A673 (cell line): ENCODE results near the gene GADD45GIP1. TPM values are rescaled to one million over a fixed set of nuclear protein-coding genes. Genes with fewer than 3 reads are reported as not detected.

Source experiments
- BruUV-seq: library from RNA; stranded (reverse); fragments of 400-500 nt; replicated peaks from 2 replicates; lab custom pipeline; 2021; lab: Mats Ljungman, UMichigan
- CTCF ChIA-PET: fragments of 300-600 bp; sonication (Branson Sonifier 250); formaldehyde crosslinking; loops from one replicate; lab custom pipeline; 2022; ENCODE audit warnings: antibody characterized with exemption; lab: Charles Lee
- POLR2A ChIA-PET: fragments of 300-600 bp; sonication (Branson Sonifier 250); formaldehyde crosslinking; loops from one replicate; lab custom pipeline; 2022; ENCODE audit warnings: antibody characterized with exemption; ENCODE audit not compliant: low non-redundant PET; lab: Charles Lee
- DNase-seq: peaks from one replicate; pipeline ENCODE4 v3.0.0-alpha.2; 2015; ENCODE audit warnings: low spot score
- H3K27ac ChIP-seq: fragments of 200-600 bp; sonication (generic); 2 replicates; pipeline ENCODE4 v1.5.1; 2016; ENCODE audit warnings: mixed run types, low read depth, mild to moderate bottlenecking, mixed read lengths, antibody characterized with exemption, low read length; ENCODE audit not compliant: poor library complexity, severe bottlenecking
- H3K27me3 ChIP-seq: fragments of 200-600 bp; sonication (generic); replicated peaks from 2 replicates; pipeline ENCODE4 v1.6.1; 2017; ENCODE audit warnings: mixed run types, low read depth, mild to moderate bottlenecking, mixed read lengths, antibody characterized with exemption, low read length; ENCODE audit not compliant: insufficient read depth, poor library complexity
- H3K36me3 ChIP-seq: fragments of 200-600 bp; sonication (generic); 2 replicates; pipeline ENCODE4 v1.6.1; 2016; ENCODE audit warnings: mixed run types, mild to moderate bottlenecking, mixed read lengths, antibody characterized with exemption, low read length; ENCODE audit not compliant: insufficient read depth, poor library complexity, severe bottlenecking
- H3K4me1 ChIP-seq: fragments of 200-600 bp; sonication (generic); 2 replicates; pipeline ENCODE4 v1.6.1; 2017; ENCODE audit warnings: mixed run types, mild to moderate bottlenecking, mixed read lengths, antibody characterized with exemption, low read length; ENCODE audit not compliant: insufficient read depth, poor library complexity, severe bottlenecking
- H3K4me3 ChIP-seq: fragments of 200-600 bp; sonication (generic); 2 replicates; pipeline ENCODE4 v1.5.1; 2016; ENCODE audit warnings: low read depth, mixed run types, mild to moderate bottlenecking, mixed read lengths, low read length; ENCODE audit not compliant: poor library complexity, severe bottlenecking
- H3K9me3 ChIP-seq: fragments of 200-600 bp; sonication (generic); 2 replicates; pipeline ENCODE4 v1.6.1; 2016; ENCODE audit warnings: mixed run types, low read depth, mild to moderate bottlenecking, mixed read lengths, antibody characterized with exemption, low read length; ENCODE audit not compliant: poor library complexity, severe bottlenecking
- EZH2 ChIP-seq: fragments of 200-600 bp; sonication (generic); IDR thresholded peaks from 2 replicates; pipeline ENCODE4 v1.6.1; 2017; ENCODE audit warnings: borderline replicate concordance, low read depth, mild to moderate bottlenecking, mixed read lengths, antibody characterized with exemption, low read length; ENCODE audit not compliant: poor library complexity, severe bottlenecking
- intact Hi-C: fragments of 100-400 bp; cut with micrococcal nuclease; formaldehyde crosslinking; loops from one replicate; pipeline ENCODE4 v1.10.0; 2022; ENCODE audit not compliant: unreplicated experiment
- total RNA-seq: library from RNA; stranded (reverse); gene quantifications from 2 replicates; pipeline ENCODE4 v1.2.3, GENCODE V29; 2021
- TF ChIP-seq, protein P1 (sequence below): fragments of 300-800, 200-600 bp; sonication (generic); conservative IDR thresholded peaks from 2 replicates; pipeline ENCODE4 v1.5.1; 2017; ENCODE audit warnings: low read depth, mild to moderate bottlenecking, antibody characterized with exemption, low read length, moderate library complexity, mixed read lengths

The GADD45GIP1 gene
- total RNA-seq, 1 experiment from 2014 or later = 67.5 TPM

DNA sequence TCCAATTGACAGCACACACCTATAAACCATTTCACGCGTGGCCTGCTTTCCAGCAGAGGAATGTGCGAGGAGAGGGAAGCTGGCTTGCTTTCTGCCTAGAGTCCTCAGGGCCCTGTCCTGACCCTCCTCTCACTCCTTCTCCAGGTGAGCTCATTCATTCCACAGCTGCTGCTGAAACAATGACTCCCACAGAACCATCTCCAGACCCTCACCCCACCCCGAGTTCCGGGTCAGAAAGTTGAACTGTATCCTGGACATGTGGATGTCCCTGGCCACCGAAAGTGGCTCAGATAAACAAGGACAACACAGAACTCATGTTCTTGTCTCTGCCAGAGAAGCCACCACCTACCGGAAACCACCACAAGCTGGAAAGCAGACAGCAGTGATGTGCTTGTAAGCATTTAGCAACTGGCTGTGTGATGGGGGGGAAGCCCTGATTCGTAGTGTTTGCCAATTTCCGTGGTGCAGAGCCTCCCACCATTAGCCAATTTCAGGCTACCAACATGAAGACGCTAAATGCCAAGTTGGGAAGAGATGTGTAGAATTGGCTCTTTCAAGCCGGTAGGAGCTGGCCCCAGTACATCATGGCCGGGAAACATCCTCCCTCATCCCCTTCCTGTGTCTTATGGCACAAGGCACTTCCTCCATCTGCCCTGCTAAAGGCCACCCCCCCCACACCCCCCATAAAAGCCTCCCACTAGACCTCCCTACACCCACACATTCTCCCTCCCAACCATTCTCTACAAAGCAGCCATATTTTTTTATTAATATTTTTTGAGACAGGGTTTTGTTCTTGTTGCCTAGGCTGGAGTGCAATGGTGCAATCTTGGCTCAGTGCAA is 43.0 kb downstream of the GADD45GIP1 start:
- Histone ChIP-seq H3K36me3 (no peaks in the 10 kb centered on the region), H3K4me3 (no peak overlapping the region), H3K9me3 (no peaks in the 10 kb centered on the region), H3K4me1 (peaks cover 26% of the 10 kb centered on the region), H3K27ac (peak overlapping the region; percentile 76), H3K27me3 (no peaks in the 10 kb centered on the region)
- no TSS peak for BruUV-seq
- no peak for TF ChIP-seq EZH2
- TF ChIP-seq, protein P1, sequence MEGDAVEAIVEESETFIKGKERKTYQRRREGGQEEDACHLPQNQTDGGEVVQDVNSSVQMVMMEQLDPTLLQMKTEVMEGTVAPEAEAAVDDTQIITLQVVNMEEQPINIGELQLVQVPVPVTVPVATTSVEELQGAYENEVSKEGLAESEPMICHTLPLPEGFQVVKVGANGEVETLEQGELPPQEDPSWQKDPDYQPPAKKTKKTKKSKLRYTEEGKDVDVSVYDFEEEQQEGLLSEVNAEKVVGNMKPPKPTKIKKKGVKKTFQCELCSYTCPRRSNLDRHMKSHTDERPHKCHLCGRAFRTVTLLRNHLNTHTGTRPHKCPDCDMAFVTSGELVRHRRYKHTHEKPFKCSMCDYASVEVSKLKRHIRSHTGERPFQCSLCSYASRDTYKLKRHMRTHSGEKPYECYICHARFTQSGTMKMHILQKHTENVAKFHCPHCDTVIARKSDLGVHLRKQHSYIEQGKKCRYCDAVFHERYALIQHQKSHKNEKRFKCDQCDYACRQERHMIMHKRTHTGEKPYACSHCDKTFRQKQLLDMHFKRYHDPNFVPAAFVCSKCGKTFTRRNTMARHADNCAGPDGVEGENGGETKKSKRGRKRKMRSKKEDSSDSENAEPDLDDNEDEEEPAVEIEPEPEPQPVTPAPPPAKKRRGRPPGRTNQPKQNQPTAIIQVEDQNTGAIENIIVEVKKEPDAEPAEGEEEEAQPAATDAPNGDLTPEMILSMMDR = no peak
- DNase-seq = no peak
- ChIA-PET CTCF (interaction anchor here (0.6 to 1.5 kb wide), 3 partner anchors 29 to 363 kb away, joined by 3 to 6 read pairs (median 4); no protein-coding TSS in a partner anchor), POLR2A (interaction anchor here (0.6 kb wide), 1 partner anchor 41 kb away, joined by 8 read pairs; no protein-coding TSS in a partner anchor)
- intact Hi-C loops = no loop called here

DNA sequence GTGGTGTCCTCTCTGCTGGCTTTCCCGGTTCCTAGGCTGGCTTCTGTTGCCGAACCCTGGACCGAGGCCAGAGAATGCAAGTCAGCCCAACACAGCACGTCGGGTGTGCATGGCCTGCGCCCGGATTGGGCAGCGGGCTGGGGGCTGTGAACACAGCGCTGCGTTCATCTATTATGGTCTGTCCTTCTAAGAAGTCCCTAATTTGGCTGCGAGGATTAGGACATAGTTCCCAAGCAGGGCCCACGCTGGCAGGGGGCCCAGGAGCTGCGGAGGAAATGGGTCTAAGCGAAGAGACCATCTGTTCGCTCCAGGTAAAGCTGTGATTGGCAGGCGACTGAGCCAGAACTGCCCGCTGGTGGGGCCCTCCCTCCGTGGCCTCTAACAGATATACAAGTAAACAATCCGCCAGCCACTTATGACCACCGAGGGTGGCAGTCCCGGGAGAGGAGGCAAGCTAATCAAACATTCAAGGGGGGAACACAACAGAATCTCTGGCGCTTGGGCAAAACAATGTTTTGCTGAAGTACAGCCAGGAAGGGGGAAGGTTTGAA is 43.9 kb downstream of the GADD45GIP1 start:
- Histone ChIP-seq H3K4me1 (peaks cover 26% of the 10 kb centered on the region), H3K27me3 (no peaks in the 10 kb centered on the region), H3K27ac (peak overlapping the region; percentile 76), H3K9me3 (no peaks in the 10 kb centered on the region), H3K4me3 (peak overlapping the region; percentile 8), H3K36me3 (no peaks in the 10 kb centered on the region)
- DNase-seq = peak; percentile 90
- CTCF ChIA-PET = interaction anchor here (0.6 to 1.5 kb wide), 2 partner anchors 28 to 362 kb away, joined by 3 to 4 read pairs; no protein-coding TSS in a partner anchor
- BruUV-seq = no TSS peak
- POLR2A ChIA-PET = interaction anchor here (0.7 kb wide), 1 partner anchor 22 kb away, joined by 8 read pairs; the partner anchor contains the start of gene GCDH
- TF ChIP-seq, protein P1 = no peak
- no peak for TF ChIP-seq EZH2
- intact Hi-C loops = no loop called here

DNA sequence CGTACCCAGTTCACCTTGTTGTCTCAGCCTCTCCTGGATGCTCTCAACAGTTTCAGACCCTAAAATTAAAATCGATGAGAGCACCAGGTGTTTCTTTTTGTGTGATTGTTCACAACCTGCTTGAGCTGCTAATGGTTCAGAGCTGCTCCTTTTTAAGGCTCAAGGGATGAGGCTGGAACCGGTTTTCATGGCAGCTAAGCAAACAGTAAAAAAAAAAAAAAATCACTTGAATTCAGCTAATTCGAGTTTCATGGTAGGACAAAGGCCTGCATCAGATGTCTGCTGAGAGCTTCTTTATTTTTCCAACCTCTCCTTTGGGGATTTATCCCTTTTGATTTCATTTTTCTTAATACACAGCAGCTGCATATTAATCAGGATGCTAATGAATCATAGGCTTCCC is 44.5 kb downstream of the GADD45GIP1 start:
- no TSS peak for BruUV-seq
- Histone ChIP-seq H3K9me3 (no peaks in the 10 kb centered on the region), H3K36me3 (no peaks in the 10 kb centered on the region), H3K4me1 (peaks cover 26% of the 10 kb centered on the region), H3K27me3 (no peaks in the 10 kb centered on the region), H3K27ac (peak overlapping the region; percentile 76), H3K4me3 (peak overlapping the region; percentile 8)
- intact Hi-C loops = no loop called here
- no peak for DNase-seq
- POLR2A ChIA-PET = interaction anchor here (0.7 kb wide), 1 partner anchor 22 kb away, joined by 8 read pairs; the partner anchor contains the start of gene GCDH
- CTCF ChIA-PET = interaction anchor here (1.5 kb wide), 1 partner anchor 27 kb away, joined by 3 read pairs; no protein-coding TSS in a partner anchor
- TF ChIP-seq, protein P1 = no peak
- no peak for TF ChIP-seq EZH2
